GM10248 (cell line): ENCODE data around the gene SLX4IP.

ENCODE experiments used
- CTCF ChIA-PET: fragments of 300-600 bp; sonication (Branson Sonifier 250); formaldehyde crosslinking; extraction: SDS; loops from one replicate; lab custom pipeline; 2021; ENCODE audit warnings: antibody characterized with exemption; lab: Yijun Ruan, JAX
- POLR2A ChIA-PET: fragments of 350-650 bp; sonication (Branson Sonifier 250); formaldehyde crosslinking; extraction: SDS; loops from one replicate; lab custom pipeline; 2020; ENCODE audit warnings: antibody characterized with exemption; lab: Yijun Ruan, JAX
- DNase-seq: peaks from one replicate; pipeline ENCODE4 v3.0.0; 2012; ENCODE audit errors: extremely low spot score
- TF ChIP-seq, protein P1 (sequence below): IDR thresholded peaks from 2 replicates; pipeline ENCODE4 v1.5.1; 2012; ENCODE audit warnings: mild to moderate bottlenecking, low read depth; ENCODE audit errors: extremely low read depth, missing control alignments, control extremely low read depth

Gene SLX4IP

DNA sequence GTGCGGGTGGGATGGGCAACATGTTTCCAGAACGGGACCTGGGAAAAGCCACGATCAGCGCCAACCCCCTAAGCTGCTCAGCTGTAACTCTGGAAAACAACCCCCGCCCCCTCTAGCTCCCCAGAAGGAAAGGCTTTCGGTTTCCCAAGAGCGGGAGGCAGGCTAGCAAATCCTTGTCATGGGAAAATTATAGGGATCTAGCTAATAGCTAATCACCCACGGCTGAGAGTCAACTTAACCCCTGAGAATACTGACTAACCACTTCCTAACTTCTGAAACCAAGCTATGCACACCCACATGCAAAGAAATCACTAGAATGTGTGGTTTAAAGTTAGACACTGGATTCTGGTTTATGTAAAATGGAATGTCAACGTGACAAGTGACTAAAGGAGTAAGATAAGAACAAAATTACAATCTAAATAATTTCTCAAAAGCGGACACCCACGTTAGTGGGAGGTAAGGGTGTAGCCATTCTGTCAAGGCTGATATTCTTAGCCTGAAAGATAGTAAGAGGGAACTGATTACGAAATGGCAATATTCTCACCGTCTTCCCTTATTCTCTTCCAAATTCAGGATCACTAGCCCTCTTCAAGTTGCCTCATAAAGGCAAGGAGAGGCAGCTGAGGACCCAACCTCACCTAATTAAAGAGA, 218.6 kb downstream of the SLX4IP start:
- POLR2A ChIA-PET = no interaction called here
- CTCF ChIA-PET = interaction anchor here (0.8 to 2.4 kb wide), 4 partner anchors 8 to 21 kb away, joined by 3 to 11 read pairs (median 4); no protein-coding TSS in a partner anchor
- DNase-seq = no peak
- TF ChIP-seq, protein P1, sequence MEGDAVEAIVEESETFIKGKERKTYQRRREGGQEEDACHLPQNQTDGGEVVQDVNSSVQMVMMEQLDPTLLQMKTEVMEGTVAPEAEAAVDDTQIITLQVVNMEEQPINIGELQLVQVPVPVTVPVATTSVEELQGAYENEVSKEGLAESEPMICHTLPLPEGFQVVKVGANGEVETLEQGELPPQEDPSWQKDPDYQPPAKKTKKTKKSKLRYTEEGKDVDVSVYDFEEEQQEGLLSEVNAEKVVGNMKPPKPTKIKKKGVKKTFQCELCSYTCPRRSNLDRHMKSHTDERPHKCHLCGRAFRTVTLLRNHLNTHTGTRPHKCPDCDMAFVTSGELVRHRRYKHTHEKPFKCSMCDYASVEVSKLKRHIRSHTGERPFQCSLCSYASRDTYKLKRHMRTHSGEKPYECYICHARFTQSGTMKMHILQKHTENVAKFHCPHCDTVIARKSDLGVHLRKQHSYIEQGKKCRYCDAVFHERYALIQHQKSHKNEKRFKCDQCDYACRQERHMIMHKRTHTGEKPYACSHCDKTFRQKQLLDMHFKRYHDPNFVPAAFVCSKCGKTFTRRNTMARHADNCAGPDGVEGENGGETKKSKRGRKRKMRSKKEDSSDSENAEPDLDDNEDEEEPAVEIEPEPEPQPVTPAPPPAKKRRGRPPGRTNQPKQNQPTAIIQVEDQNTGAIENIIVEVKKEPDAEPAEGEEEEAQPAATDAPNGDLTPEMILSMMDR = no peak

DNA sequence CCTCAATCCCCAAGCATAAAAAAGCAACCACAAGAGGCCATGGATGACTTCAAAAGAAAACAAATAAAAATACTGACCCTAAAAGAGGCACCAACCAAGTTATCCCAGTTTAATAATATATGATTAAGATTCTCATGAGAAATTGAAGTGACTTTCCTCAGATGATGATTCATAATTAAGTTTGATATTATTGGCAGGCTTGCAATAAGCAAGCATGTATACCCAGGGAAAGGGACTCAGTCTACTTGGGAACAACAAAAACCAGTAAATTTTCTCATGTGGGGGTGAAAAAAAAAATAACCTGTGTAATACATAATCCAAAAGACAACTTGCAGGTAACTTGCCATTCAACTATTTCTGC, 219.1 kb downstream of the SLX4IP start:
- no peak for DNase-seq
- ChIA-PET CTCF (interaction anchor here (0.8 to 10.7 kb wide), 5 partner anchors 8 to 20 kb away, joined by 3 to 73 read pairs (median 5); partner anchors contain the start of gene JAG1), POLR2A (no interaction called here)
- TF ChIP-seq, protein P1 = no peak

DNA sequence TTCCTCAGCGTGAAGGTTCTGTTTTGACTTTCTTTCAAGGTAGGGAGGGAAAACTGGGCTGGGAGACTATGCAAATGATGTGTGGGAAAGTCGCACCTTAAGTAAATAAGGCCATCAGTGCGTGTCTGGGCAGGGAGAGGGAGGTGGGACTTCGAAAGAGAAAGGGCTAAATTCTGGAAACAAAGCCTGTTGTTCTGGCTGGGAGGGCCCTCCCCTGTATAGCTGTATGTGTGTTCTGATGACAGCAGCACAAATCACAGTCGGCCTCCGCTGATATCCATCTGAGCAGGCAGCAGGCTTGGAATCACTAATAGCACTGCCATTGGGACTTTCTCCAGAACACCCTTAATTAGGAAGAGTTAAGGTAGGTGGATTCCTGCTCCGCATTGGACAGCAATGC, 219.5 kb downstream of the SLX4IP start:
- TF ChIP-seq, protein P1 = no peak
- CTCF ChIA-PET = interaction anchor here (2.1 to 10.7 kb wide), 2 partner anchors 9 to 17 kb away, joined by 5 to 73 read pairs; partner anchors contain the start of gene JAG1
- POLR2A ChIA-PET = no interaction called here
- peak; percentile 53 for DNase-seq

DNA sequence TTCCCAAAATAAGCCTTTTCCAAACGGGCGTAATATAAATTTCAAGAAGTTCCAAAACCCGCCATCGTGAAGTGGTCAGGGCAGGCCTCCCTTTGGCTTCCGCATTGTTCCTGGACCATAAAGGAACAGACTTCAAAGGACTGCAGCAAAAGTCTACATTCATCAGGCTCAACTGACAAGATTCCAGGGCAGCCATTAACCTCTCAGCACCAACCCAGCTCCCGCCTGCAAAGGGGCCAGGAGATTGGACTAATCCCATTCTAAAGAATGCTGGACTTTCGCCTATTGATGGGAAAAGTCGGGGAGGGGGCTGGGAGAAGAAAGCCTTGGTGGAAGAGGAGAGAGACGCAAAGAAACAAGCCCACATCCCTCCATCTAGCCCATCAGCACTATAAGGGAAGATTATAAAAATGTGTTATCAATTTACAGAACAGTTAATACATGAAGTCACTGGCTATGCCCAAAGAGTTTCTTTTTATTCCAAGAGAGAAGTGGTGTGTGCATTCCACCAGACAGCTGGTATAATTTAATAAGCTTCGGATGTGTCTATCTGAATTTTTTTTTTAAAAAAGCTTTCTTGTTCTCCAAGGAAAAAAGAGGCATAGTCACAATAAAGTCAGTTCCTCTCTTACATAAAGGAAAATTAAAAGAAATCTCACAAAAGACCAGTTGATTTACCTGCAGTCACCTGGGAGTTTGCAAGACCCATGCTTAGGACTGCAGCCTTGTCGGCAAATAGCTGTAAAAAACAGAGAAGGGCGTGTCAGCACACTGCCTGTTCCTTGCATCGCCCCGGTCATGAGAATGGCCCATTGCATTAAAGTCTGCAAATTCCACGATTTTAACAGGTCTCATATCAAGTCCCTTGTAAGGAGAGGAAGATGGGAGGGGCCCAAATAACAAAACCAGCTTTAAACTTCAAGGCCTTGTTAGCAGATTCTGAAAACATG, 220.9 kb downstream of the SLX4IP start:
- ChIA-PET POLR2A (no interaction called here), CTCF (interaction anchor here (1.0 to 10.7 kb wide), 4 partner anchors 11 to 550 kb away, joined by 3 to 73 read pairs (median 4); partner anchors contain the start of gene JAG1)
- TF ChIP-seq, protein P1 = no peak
- DNase-seq = no peak

DNA sequence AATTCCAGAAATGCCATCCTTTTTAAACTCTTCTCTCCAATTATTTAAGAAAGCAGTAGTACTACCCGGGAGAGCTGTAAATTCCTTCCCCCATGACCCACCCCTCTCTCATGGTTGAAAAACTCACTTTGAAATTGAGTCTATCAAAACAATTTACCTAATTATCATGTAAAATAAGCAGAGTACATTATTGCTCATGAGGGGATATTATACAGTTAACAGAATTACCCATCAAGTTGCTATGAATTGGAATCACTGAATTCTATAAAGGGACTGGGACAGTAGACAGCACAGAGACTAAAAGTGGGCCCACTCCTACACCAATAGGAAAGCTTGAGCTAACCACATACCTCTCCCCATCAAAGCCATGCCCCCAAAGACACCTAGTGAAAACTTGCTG, 222.3 kb downstream of the SLX4IP start:
- CTCF ChIA-PET = interaction anchor here (10.7 kb wide), 1 partner anchor 14 kb away, joined by 73 read pairs; the partner anchor contains the start of gene JAG1

More for the DNA sequence above, 222.3 kb downstream of the SLX4IP start:
- POLR2A ChIA-PET = interaction anchor here (0.7 to 1.1 kb wide), 2 partner anchors 8 to 10 kb away, joined by 3 read pairs; no protein-coding TSS in a partner anchor
- TF ChIP-seq, protein P1 = no peak
- DNase-seq = no peak
